NT2/D1 (cell line): ENCODE measurements around the gene PLEKHA7.

Source experiments
- DNase-seq: peaks from one replicate; pipeline ENCODE4 v3.0.0-alpha.2; 2011; ENCODE audit warnings: low read depth, low spot score
- H3K27me3 ChIP-seq: 2 replicates; pipeline ENCODE4 v1.6.0; 2011; ENCODE audit warnings: mild to moderate bottlenecking; ENCODE audit not compliant: insufficient read length, insufficient read depth
- H3K36me3 ChIP-seq: 2 replicates; pipeline ENCODE4 v1.6.1; 2011; ENCODE audit warnings: mild to moderate bottlenecking, low read length, mixed read lengths; ENCODE audit not compliant: insufficient read depth, insufficient read length
- H3K4me1 ChIP-seq: 2 replicates; pipeline ENCODE4 v1.5.1; 2011; ENCODE audit not compliant: insufficient read depth, insufficient read length
- H3K4me3 ChIP-seq: 2 replicates; pipeline ENCODE4 v1.5.1; 2011; ENCODE audit warnings: low read depth; ENCODE audit not compliant: insufficient read length
- H3K9ac ChIP-seq: 2 replicates; pipeline ENCODE4 v1.6.0; 2011; ENCODE audit warnings: low read depth; ENCODE audit not compliant: insufficient read length
- H3K9me3 ChIP-seq: 2 replicates; pipeline ENCODE4 v1.5.1; 2011; ENCODE audit warnings: mild to moderate bottlenecking, low read length; ENCODE audit not compliant: insufficient read depth
- SUZ12 ChIP-seq: IDR thresholded peaks from 2 replicates; pipeline ENCODE4 v1.6.1; 2011; ENCODE audit not compliant: insufficient read length, insufficient read depth; ENCODE audit errors: extremely low read depth
- YY1 ChIP-seq: IDR thresholded peaks from 2 replicates; pipeline ENCODE4 v1.6.1; 2011; ENCODE audit not compliant: insufficient read length, insufficient read depth
- ZNF274 ChIP-seq: IDR thresholded peaks from 2 replicates; pipeline ENCODE4 v1.6.1; 2011; ENCODE audit warnings: mild to moderate bottlenecking, low read depth, low read length

The PLEKHA7 gene

GRCh38 chr11:16883174-16883573, 131.0 kb downstream of the PLEKHA7 start:
- no peaks in the 10 kb centered on the region for H3K27me3 ChIP-seq
- DNase-seq, result no peak
- H3K36me3 ChIP-seq, result no peaks in the 10 kb centered on the region
- H3K9me3 ChIP-seq, result no peaks in the 10 kb centered on the region
- TF ChIP-seq SUZ12 (no peak), YY1 (no peak), ZNF274 (no peak)
- no peak overlapping the region for H3K4me3 ChIP-seq
- H3K4me1 ChIP-seq, result peaks cover 2% of the 10 kb centered on the region
- no peak overlapping the region for H3K9ac ChIP-seq

- Histone ChIP-seq H3K4me3 (no peak overlapping the region), H3K4me1 (peaks cover 2% of the 10 kb centered on the region), H3K9me3 (no peaks in the 10 kb centered on the region), H3K27me3 (no peaks in the 10 kb centered on the region), H3K36me3 (no peaks in the 10 kb centered on the region), H3K9ac (no peak overlapping the region)
- no peak for DNase-seq
- no peak for TF ChIP-seq ZNF274
- TF ChIP-seq SUZ12, result no peak
- TF ChIP-seq YY1, result no peak
Observed at GRCh38 chr11:16881766-16882165, 132.4 kb downstream of the PLEKHA7 start.

GRCh38 chr11:16881074-16881709, 133.0 kb downstream of the PLEKHA7 start:
- no peak overlapping the region for H3K4me3 ChIP-seq
- TF ChIP-seq SUZ12, result no peak
- no peak for TF ChIP-seq YY1
- TF ChIP-seq ZNF274, result no peak
- no peak for DNase-seq
- H3K4me1 ChIP-seq, result peaks cover 2% of the 10 kb centered on the region
- no peaks in the 10 kb centered on the region for H3K36me3 ChIP-seq
- no peak overlapping the region for H3K9ac ChIP-seq
- no peaks in the 10 kb centered on the region for H3K9me3 ChIP-seq
- H3K27me3 ChIP-seq, result no peaks in the 10 kb centered on the region

- DNase-seq, result no peak
Observed at GRCh38 chr11:16880184-16880801, 133.9 kb downstream of the PLEKHA7 start.

GRCh38 chr11:16879690-16880089, 134.5 kb downstream of the PLEKHA7 start:
- TF ChIP-seq SUZ12 (no peak), YY1 (no peak), ZNF274 (no peak)
- no peak overlapping the region for H3K9ac ChIP-seq
- H3K27me3 ChIP-seq, result no peaks in the 10 kb centered on the region
- H3K4me3 ChIP-seq, result no peak overlapping the region
- no peaks in the 10 kb centered on the region for H3K36me3 ChIP-seq
- no peak for DNase-seq
- peaks cover 2% of the 10 kb centered on the region for H3K4me1 ChIP-seq
- no peaks in the 10 kb centered on the region for H3K9me3 ChIP-seq

More at GRCh38 chr11:16880184-16880801, 133.9 kb downstream of the PLEKHA7 start:
- no peak overlapping the region for H3K9ac ChIP-seq
- H3K27me3 ChIP-seq, result no peaks in the 10 kb centered on the region
- peaks cover 2% of the 10 kb centered on the region for H3K4me1 ChIP-seq
- H3K4me3 ChIP-seq, result no peak overlapping the region
- TF ChIP-seq ZNF274 (no peak), YY1 (no peak), SUZ12 (no peak)
- H3K36me3 ChIP-seq, result no peaks in the 10 kb centered on the region
- H3K9me3 ChIP-seq, result no peaks in the 10 kb centered on the region

- TF ChIP-seq YY1 (no peak), SUZ12 (no peak), ZNF274 (no peak)
- Histone ChIP-seq H3K4me3 (no peak overlapping the region), H3K36me3 (no peaks in the 10 kb centered on the region), H3K9me3 (no peaks in the 10 kb centered on the region), H3K4me1 (peaks cover 2% of the 10 kb centered on the region), H3K9ac (no peak overlapping the region), H3K27me3 (no peaks in the 10 kb centered on the region)
- DNase-seq, result no peak
Observed at GRCh38 chr11:16876837-16877236, 137.4 kb downstream of the PLEKHA7 start.

- TF ChIP-seq YY1 (no peak), SUZ12 (no peak), ZNF274 (no peak)
- no peaks in the 10 kb centered on the region for H3K36me3 ChIP-seq
- H3K4me1 ChIP-seq, result peaks cover 2% of the 10 kb centered on the region
- H3K4me3 ChIP-seq, result no peak overlapping the region
- DNase-seq, result no peak
- H3K9ac ChIP-seq, result no peak overlapping the region
- H3K27me3 ChIP-seq, result no peaks in the 10 kb centered on the region
- no peaks in the 10 kb centered on the region for H3K9me3 ChIP-seq
Observed at GRCh38 chr11:16876053-16876752, 138.0 kb downstream of the PLEKHA7 start.
